Gastroesophageal sphincter (tissue), 4 donors: Measurements from ENCODE around the gene IYD. TPM values are rescaled to one million over a fixed set of nuclear protein-coding genes. Genes with fewer than 3 reads are reported as not detected.

ENCODE experiments used
- ATAC-seq: fragments of 150-250 bp; one replicate; pipeline ENCODE4 v1.9.1; 2016; ENCODE audit warnings: mild to moderate bottlenecking, moderate library complexity
- H3K27ac ChIP-seq, 4 donors: fragments of 200-600 bp; sonication (generic) in 3 of 4; 1 replicate in 3 of 4; 2 replicates in 1 of 4; pipeline ENCODE4 v1.5.1; 2016 to 2019
- H3K27me3 ChIP-seq: fragments of 200-600 bp; sonication (generic); one replicate; pipeline ENCODE4 v1.5.1; 2019
- H3K36me3 ChIP-seq, 2 donors: fragments of 200-600 bp; sonication (generic); one replicate each; pipeline ENCODE4 v1.5.1; 2019; ENCODE audit warnings: control low read depth in 1 of 2
- H3K4me1 ChIP-seq, 3 donors: fragments of 200-600 bp; sonication (generic); 1 replicate in 2 of 3; 2 replicates in 1 of 3; pipeline ENCODE4 v1.5.1; 2016 to 2019; ENCODE audit warnings: control low read depth in 2 of 3
- H3K4me3 ChIP-seq, 2 donors: fragments of 200-600 bp; sonication (generic); one replicate each; pipeline ENCODE4 v1.5.1; 2019; ENCODE audit warnings: mild to moderate bottlenecking in 1 of 2, moderate library complexity in 1 of 2
- H3K9me3 ChIP-seq, 3 donors: fragments of 200-600 bp; sonication (generic); one replicate each; pipeline ENCODE4 v1.5.1; 2017 to 2019; ENCODE audit warnings: control low read depth in 2 of 3
- EP300 ChIP-seq: sonication (generic); formaldehyde crosslinking; IDR thresholded peaks from one replicate; pipeline ENCODE4 v1.6.1; 2017; ENCODE audit warnings: antibody characterized with exemption, mild to moderate bottlenecking
- POLR2A ChIP-seq, 2 donors: fragments of 450-650 bp; IDR thresholded peaks; one replicate each; pipeline ENCODE4 v1.6.1; 2017; ENCODE audit warnings: antibody characterized with exemption in 2 of 2, mild to moderate bottlenecking in 2 of 2, moderate library complexity in 1 of 2
- POLR2AphosphoS5 ChIP-seq: sonication (generic); formaldehyde crosslinking; IDR thresholded peaks from one replicate; pipeline ENCODE4 v1.6.1; 2017; ENCODE audit warnings: antibody characterized with exemption
- WGBS, 2 donors: methylation state at CpG; one replicate each; pipeline ENCODE4 v1.1.5; 2018; ENCODE audit warnings: low coverage in 1 of 2; 5-methylcytosine and 5-hydroxymethylcytosine counted together
- total RNA-seq, 4 donors: library from RNA; depleted of rRNA; stranded (reverse); fragments of >200 nt; gene quantifications; one replicate each; pipeline ENCODE4 v1.1.0, GENCODE V29; 2016
- TF ChIP-seq, protein P1 (sequence below), 4 experiments: fragments of 200-600 bp in 2 of 4; fragments of 450-650 bp in 2 of 4; sonication (generic) in 1 of 4; IDR thresholded peaks; one replicate each; pipeline ENCODE4 v1.5.1; 2017 to 2019; ENCODE audit warnings: antibody characterized with exemption in 4 of 4, mild to moderate bottlenecking in 2 of 4, moderate library complexity in 2 of 4

Gene IYD
- total RNA-seq, 4 donors from 2014 or later = not detected

- Histone ChIP-seq H3K27me3 (no peaks in the 10 kb centered on the region), H3K4me1 (no peaks in the 10 kb centered on the region), H3K4me3 (no peak overlapping the region), H3K27ac (no peak overlapping the region), H3K36me3 (no peaks in the 10 kb centered on the region), H3K9me3 (no peaks in the 10 kb centered on the region)
- no peak for ATAC-seq
- 56 to 88% methylated on average over 2 of the region's 2 CpGs for WGBS, 2 donors
- TF ChIP-seq, protein P1, sequence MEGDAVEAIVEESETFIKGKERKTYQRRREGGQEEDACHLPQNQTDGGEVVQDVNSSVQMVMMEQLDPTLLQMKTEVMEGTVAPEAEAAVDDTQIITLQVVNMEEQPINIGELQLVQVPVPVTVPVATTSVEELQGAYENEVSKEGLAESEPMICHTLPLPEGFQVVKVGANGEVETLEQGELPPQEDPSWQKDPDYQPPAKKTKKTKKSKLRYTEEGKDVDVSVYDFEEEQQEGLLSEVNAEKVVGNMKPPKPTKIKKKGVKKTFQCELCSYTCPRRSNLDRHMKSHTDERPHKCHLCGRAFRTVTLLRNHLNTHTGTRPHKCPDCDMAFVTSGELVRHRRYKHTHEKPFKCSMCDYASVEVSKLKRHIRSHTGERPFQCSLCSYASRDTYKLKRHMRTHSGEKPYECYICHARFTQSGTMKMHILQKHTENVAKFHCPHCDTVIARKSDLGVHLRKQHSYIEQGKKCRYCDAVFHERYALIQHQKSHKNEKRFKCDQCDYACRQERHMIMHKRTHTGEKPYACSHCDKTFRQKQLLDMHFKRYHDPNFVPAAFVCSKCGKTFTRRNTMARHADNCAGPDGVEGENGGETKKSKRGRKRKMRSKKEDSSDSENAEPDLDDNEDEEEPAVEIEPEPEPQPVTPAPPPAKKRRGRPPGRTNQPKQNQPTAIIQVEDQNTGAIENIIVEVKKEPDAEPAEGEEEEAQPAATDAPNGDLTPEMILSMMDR (IDR thresholded peaks at IDR 0.05) = no peak
- TF ChIP-seq EP300 (no peak), POLR2A (IDR thresholded peaks at IDR 0.05) (no peak), POLR2AphosphoS5 (no peak)
Measured at GRCh38 chr6:150346346-150346745, 22.5 kb upstream of the IYD start.

DNA sequence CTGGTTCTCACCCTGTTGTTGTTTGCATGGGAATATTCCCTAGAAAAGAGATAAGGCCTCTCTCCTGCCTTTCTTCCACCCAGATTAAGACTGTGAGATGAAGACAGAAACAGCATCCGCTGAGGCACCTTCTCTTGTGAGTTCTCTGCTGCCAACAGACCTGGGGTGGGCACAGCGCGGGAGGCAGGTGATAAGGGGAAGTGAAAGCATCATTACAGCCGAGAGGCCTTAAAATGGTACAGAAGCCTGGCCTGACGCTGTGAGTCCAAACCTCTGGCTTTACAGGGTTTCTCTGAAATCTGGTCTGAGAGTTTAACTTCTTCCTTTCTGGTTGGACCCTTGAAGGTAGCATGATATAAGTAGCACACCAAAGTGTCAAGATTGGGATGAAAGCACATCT is 21.0 kb upstream of the IYD start:
- 92 to 96% methylated on average over 2 to 4 of the region's 5 CpGs for WGBS, 2 donors

DNA sequence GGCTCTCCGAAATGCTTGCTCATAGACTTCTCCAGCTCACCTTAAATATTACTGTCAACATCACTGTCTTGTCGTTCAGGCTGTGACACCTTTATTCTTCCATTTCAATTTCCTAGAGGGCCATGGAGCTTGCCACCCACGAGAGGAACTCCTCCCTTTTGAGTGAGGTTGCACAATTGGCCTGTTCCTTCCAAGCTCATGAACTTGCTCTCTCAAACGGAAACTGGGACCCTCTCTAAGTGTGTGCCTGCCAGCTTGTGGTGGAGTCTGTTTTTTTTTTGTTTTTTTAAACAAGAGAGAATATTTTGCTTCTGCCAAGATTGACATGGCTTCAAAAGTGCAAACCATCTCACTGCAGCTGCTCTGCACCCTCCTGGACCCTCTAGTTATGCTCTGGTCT is 19.3 kb upstream of the IYD start:
- Histone ChIP-seq H3K27me3 (no peaks in the 10 kb centered on the region), H3K9me3 (no peaks in the 10 kb centered on the region), H3K4me3 (no peak overlapping the region), H3K36me3 (no peaks in the 10 kb centered on the region), H3K27ac (no peak overlapping the region), H3K4me1 (no peaks in the 10 kb centered on the region)
- no peak for TF ChIP-seq POLR2AphosphoS5
- no peak for TF ChIP-seq POLR2A (IDR thresholded peaks at IDR 0.05)
- TF ChIP-seq EP300 = no peak
- TF ChIP-seq, protein P1 (IDR thresholded peaks at IDR 0.05) = no peak
- 36 to 66% methylated on average over 2 to 4 of the region's 4 CpGs for WGBS, 2 donors
- no peak for ATAC-seq

More for the DNA sequence above, 21.0 kb upstream of the IYD start:
- Histone ChIP-seq H3K27me3 (no peaks in the 10 kb centered on the region), H3K4me1 (no peaks in the 10 kb centered on the region), H3K36me3 (no peaks in the 10 kb centered on the region), H3K27ac (no peak overlapping the region), H3K9me3 (no peaks in the 10 kb centered on the region), H3K4me3 (no peak overlapping the region)
- TF ChIP-seq EP300 (no peak), POLR2A (IDR thresholded peaks at IDR 0.05) (no peak), POLR2AphosphoS5 (no peak)
- TF ChIP-seq, protein P1 (IDR thresholded peaks at IDR 0.05) = no peak
- no peak for ATAC-seq

- Histone ChIP-seq H3K9me3 (no peaks in the 10 kb centered on the region), H3K27me3 (no peaks in the 10 kb centered on the region), H3K27ac (no peak overlapping the region), H3K36me3 (no peaks in the 10 kb centered on the region), H3K4me1 (no peaks in the 10 kb centered on the region), H3K4me3 (no peak overlapping the region)
- 79 to 93% methylated on average over 4 to 5 of the region's 5 CpGs for WGBS, 2 donors
- no peak for ATAC-seq
- TF ChIP-seq, protein P1 (IDR thresholded peaks at IDR 0.05) = no peak
Measured at GRCh38 chr6:150352321-150353296, 16.2 kb upstream of the IYD start.

DNA sequence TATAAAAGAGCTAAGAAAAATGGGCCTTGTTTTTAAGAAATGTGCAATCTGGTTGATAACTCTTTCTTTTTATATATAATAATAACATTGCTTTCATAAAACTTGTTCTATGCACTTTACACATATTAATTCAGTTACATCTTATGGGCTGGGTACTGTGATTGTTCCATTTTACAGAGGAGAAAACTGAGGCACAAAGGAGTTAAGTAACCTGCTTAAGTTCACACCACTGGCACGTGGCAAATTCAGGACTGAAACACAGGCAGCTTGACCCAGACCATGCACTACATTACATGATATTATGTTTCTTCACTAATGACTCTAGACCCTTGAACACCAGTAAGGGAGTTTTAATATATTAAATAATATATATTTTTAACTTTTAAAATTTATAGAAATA is 15.4 kb upstream of the IYD start:
- Histone ChIP-seq H3K4me3 (no peak overlapping the region), H3K9me3 (no peaks in the 10 kb centered on the region), H3K27ac (no peak overlapping the region), H3K4me1 (no peaks in the 10 kb centered on the region), H3K27me3 (no peaks in the 10 kb centered on the region), H3K36me3 (no peaks in the 10 kb centered on the region)
- WGBS, 2 donors = 67 to 83% methylated on average over 1 of the region's 1 CpG
- TF ChIP-seq, protein P1 (IDR thresholded peaks at IDR 0.05) = no peak
- TF ChIP-seq POLR2AphosphoS5 = no peak
- ATAC-seq = no peak
